Left ventricle myocardium inferior (tissue), 1 donor: ENCODE data around the gene KRT20. TPM values are rescaled to one million over a fixed set of nuclear protein-coding genes. Genes with fewer than 3 reads are reported as not detected.

ENCODE experiments used
- DNase-seq: peaks from one replicate; pipeline ENCODE4 v3.0.0-alpha.2; 2020
- H3K27ac ChIP-seq: fragments of 200-600 bp; replicated peaks from 2 replicates; pipeline ENCODE4 v1.8.0; 2021
- H3K27me3 ChIP-seq: fragments of 200-600 bp; 2 replicates; pipeline ENCODE4 v1.8.0; 2021; ENCODE audit warnings: low read depth
- H3K36me3 ChIP-seq: fragments of 200-600 bp; 2 replicates; pipeline ENCODE4 v1.8.0; 2021
- H3K4me1 ChIP-seq: fragments of 200-600 bp; 2 replicates; pipeline ENCODE4 v1.8.0; 2021
- H3K4me3 ChIP-seq: fragments of 200-600 bp; 2 replicates; pipeline ENCODE4 v1.8.0; 2021; ENCODE audit warnings: mild to moderate bottlenecking, moderate library complexity
- H3K9me3 ChIP-seq: fragments of 200-600 bp; replicated peaks from 2 replicates; pipeline ENCODE4 v1.8.0; 2021
- CTCF ChIP-seq: fragments of 200-600 bp; IDR thresholded peaks from 2 replicates; pipeline ENCODE4 v1.8.0; 2021; ENCODE audit warnings: antibody characterized with exemption, mild to moderate bottlenecking, borderline replicate concordance
- intact Hi-C: fragments of 100-400 bp; cut with micrococcal nuclease; formaldehyde crosslinking; loops from one replicate; pipeline ENCODE4 v1.11.0; 2022
- total RNA-seq: library from RNA; stranded (reverse); fragmentation: NEBNext Ultra II Directional; extraction: Animal tissue kit (Norgen Biotek cat#: 25700); gene quantifications from one replicate; pipeline ENCODE4 v1.2.1, GENCODE V29; 2021
- donor health status: DM: no; HTN: yes; CAD: no; lungs with severe emphysema.

KRT20 gene
- total RNA-seq, 1 donor from 2014 or later: not detected

- intact Hi-C loops: no loop called here
- H3K4me1 ChIP-seq: no peaks in the 10 kb centered on the region
- no peaks in the 10 kb centered on the region for H3K9me3 ChIP-seq
- peaks cover 39% of the 10 kb centered on the region for H3K27me3 ChIP-seq
- DNase-seq: no peak
- no peaks in the 10 kb centered on the region for H3K36me3 ChIP-seq
- no peak overlapping the region for H3K4me3 ChIP-seq
- no peak overlapping the region for H3K27ac ChIP-seq
- no peak for TF ChIP-seq CTCF
Measured at GRCh38 chr17:40871316-40871715, 13.7 kb downstream of the KRT20 start.

DNA sequence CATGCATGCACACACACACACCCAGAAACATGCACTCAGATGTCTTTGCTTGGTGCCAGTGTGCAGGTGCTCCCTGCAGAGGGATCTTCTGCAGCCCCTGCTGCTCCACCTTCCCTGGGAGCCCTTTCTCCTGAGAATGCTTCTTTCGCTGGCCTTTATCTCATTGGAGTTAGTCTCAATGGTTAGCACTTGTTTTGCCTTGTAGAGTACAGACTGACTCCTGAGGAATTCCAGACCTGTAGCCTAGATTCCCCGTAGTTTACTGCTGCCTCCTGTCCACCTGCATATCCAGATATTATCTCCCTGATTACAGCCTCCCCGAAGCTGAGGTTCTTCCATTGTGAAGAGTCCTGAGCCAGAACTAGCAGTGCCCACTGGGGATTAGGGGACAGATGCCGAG, 14.9 kb downstream of the KRT20 start:
- Histone ChIP-seq H3K27ac (no peak overlapping the region), H3K4me1 (no peaks in the 10 kb centered on the region), H3K27me3 (peaks cover 38% of the 10 kb centered on the region), H3K36me3 (no peaks in the 10 kb centered on the region), H3K9me3 (no peaks in the 10 kb centered on the region), H3K4me3 (no peak overlapping the region)
- no peak for DNase-seq
- intact Hi-C loops: no loop called here
- no peak for TF ChIP-seq CTCF

- TF ChIP-seq CTCF: no peak
Measured at GRCh38 chr17:40866838-40867237, 18.2 kb downstream of the KRT20 start, which contains the start of gene KRT12. Gene KRT12 (minus strand): TSS chr17:40867223. CDS start chr17:40867186, 37 bp downstream.

GRCh38 chr17:40864661-40865390, 20.2 kb downstream of the KRT20 start:
- intact Hi-C loops: no loop called here
- no peak overlapping the region for H3K27ac ChIP-seq
- DNase-seq: no peak
- no peaks in the 10 kb centered on the region for H3K4me1 ChIP-seq
- H3K4me3 ChIP-seq: no peak overlapping the region
- no peaks in the 10 kb centered on the region for H3K36me3 ChIP-seq
- peaks cover 21% of the 10 kb centered on the region for H3K27me3 ChIP-seq
- H3K9me3 ChIP-seq: no peaks in the 10 kb centered on the region
- no peak for TF ChIP-seq CTCF

More at GRCh38 chr17:40866838-40867237, 18.2 kb downstream of the KRT20 start, which contains the start of gene KRT12:
- Histone ChIP-seq H3K4me3 (no peak within 1 kb of the TSS), H3K36me3 (no peaks in the 10 kb centered on the region), H3K27me3 (peaks cover 41% of the 10 kb centered on the region), H3K27ac (no peak within 1 kb of the TSS), H3K9me3 (no peaks in the 10 kb centered on the region), H3K4me1 (no peaks in the 10 kb centered on the region)
- DNase-seq: no peak
- intact Hi-C loops: no loop called here

- no peak overlapping the region for H3K27ac ChIP-seq
- H3K4me3 ChIP-seq: no peak overlapping the region
- H3K4me1 ChIP-seq: no peaks in the 10 kb centered on the region
- no peak for TF ChIP-seq CTCF
- DNase-seq: no peak
- intact Hi-C loops: no loop called here
- H3K36me3 ChIP-seq: no peaks in the 10 kb centered on the region
- H3K27me3 ChIP-seq: peaks cover 20% of the 10 kb centered on the region
- H3K9me3 ChIP-seq: no peaks in the 10 kb centered on the region
Measured at GRCh38 chr17:40862985-40863733, 21.9 kb downstream of the KRT20 start.
